HCT116 (cell line): ENCODE results near the gene PRKCH. TPM values are rescaled to one million over a fixed set of nuclear protein-coding genes. Genes with fewer than 3 reads are reported as not detected.

ENCODE experiments used
- ATAC-seq: fragments of 200-7000 bp; cut with Tn5 transposase; 2 replicates; pipeline ENCODE4 v1.9.1; 2020; ENCODE audit warnings: mild to moderate bottlenecking, moderate library complexity
- BruUV-seq: library from RNA; stranded (reverse); fragments of 400-500 nt; replicated peaks from 2 replicates; lab custom pipeline; 2021; lab: Mats Ljungman, UMichigan
- CTCF ChIA-PET: fragments of 300-600 bp; sonication (Branson Sonifier 250); formaldehyde crosslinking; loops from one replicate; lab custom pipeline; 2021; ENCODE audit warnings: antibody characterized with exemption; lab: Charles Lee
- POLR2A ChIA-PET: fragments of 300-600, 350-600 bp; sonication (Branson Sonifier 250); formaldehyde crosslinking; loops from one replicate; lab custom pipeline; 2021; ENCODE audit warnings: antibody characterized with exemption; lab: Charles Lee
- RAD21 ChIA-PET, 2 experiments: fragments of 300-600 bp; sonication (Branson Sonifier 250); formaldehyde crosslinking; loops; one replicate each; lab custom pipeline; 2023; ENCODE audit warnings: low total read pairs in 2 of 2; ENCODE audit not compliant: uncharacterized antibody in 2 of 2, unreplicated experiment in 2 of 2, low non-redundant PET in 1 of 2; lab: Charles Lee
- DNase-seq: peaks from one replicate; pipeline ENCODE4 v3.0.0-alpha.2; 2010; ENCODE audit warnings: low read depth, low spot score
- H2AFZ ChIP-seq: fragments of 200-600 bp; shearing (Covaris generic), sonication (generic); 2 replicates; pipeline ENCODE4 v1.6.1; 2017; ENCODE audit warnings: low read depth, mixed run types, mixed read lengths, antibody characterized with exemption, low read length; ENCODE audit not compliant: poor library complexity, severe bottlenecking
- H3K27ac ChIP-seq: 2 replicates; pipeline ENCODE4 v1.5.1; 2012; ENCODE audit warnings: low read depth, low read length
- H3K27me3 ChIP-seq: fragments of 200-600 bp; sonication (generic); 2 replicates; pipeline ENCODE4 v1.6.1; 2016; ENCODE audit warnings: mixed run types, low read length, mixed read lengths; ENCODE audit not compliant: insufficient read depth
- H3K36me3 ChIP-seq, 2 experiments: fragments of 200-500 bp in 1 of 2; fragments of 200-600 bp in 1 of 2; sonication (Bioruptor generic) in 1 of 2; sonication (generic) in 1 of 2; 2 replicates each; pipeline versions ENCODE4 v1.5.1 to v1.6.1; 2014 to 2016; ENCODE audit warnings: low read length in 2 of 2, inconsistent platforms in 1 of 2, mixed read lengths in 1 of 2, mixed run types in 1 of 2; ENCODE audit not compliant: insufficient read depth in 2 of 2, control insufficient read depth in 1 of 2
- H3K4me1 ChIP-seq, 2 experiments: fragments of 200-600 bp in 1 of 2; sonication (generic) in 1 of 2; 2 replicates each; pipeline versions ENCODE4 v1.5.1 to v1.6.1; 2012 to 2017; ENCODE audit warnings: low read length in 2 of 2, inconsistent platforms in 1 of 2, mild to moderate bottlenecking in 1 of 2, mixed read lengths in 1 of 2, mixed run types in 1 of 2, moderate library complexity in 1 of 2; ENCODE audit not compliant: insufficient read depth in 2 of 2, control insufficient read depth in 1 of 2
- H3K4me2 ChIP-seq: fragments of 200-600 bp; sonication (generic); 2 replicates; pipeline ENCODE4 v1.6.1; 2017; ENCODE audit warnings: mixed run types, low read length, mixed read lengths
- H3K4me3 ChIP-seq, 2 experiments: fragments of 200-600 bp in 1 of 2; sonication (generic) in 1 of 2; replicated peaks in 1 of 2; 2 replicates each; pipeline ENCODE4 v1.5.1; 2011 to 2016; ENCODE audit warnings: low read length in 2 of 2, control low read depth in 1 of 2, low read depth in 1 of 2, mild to moderate bottlenecking in 1 of 2, mixed read lengths in 1 of 2, mixed run types in 1 of 2
- H3K79me2 ChIP-seq: fragments of 200-600 bp; sonication (generic); 2 replicates; pipeline ENCODE4 v1.6.1; 2017; ENCODE audit warnings: mild to moderate bottlenecking, mixed run types, low read length, moderate library complexity, mixed read lengths; ENCODE audit not compliant: insufficient read depth
- H3K9ac ChIP-seq: fragments of 200-600 bp; sonication (generic); 2 replicates; pipeline ENCODE4 v1.6.1; 2016; ENCODE audit warnings: low read length, mixed read lengths
- H3K9me2 ChIP-seq: fragments of 200-600 bp; sonication (generic), shearing (Covaris generic); 2 replicates; pipeline ENCODE4 v1.6.1; 2017; ENCODE audit warnings: mixed run types, mild to moderate bottlenecking, moderate library complexity; ENCODE audit not compliant: insufficient read depth
- H3K9me3 ChIP-seq, 2 experiments: fragments of 200-500 bp in 1 of 2; fragments of 200-600 bp in 1 of 2; sonication (Bioruptor generic) in 1 of 2; sonication (generic) in 1 of 2; 2 replicates each; pipeline ENCODE4 v1.6.1; 2014 to 2017; ENCODE audit warnings: low read length in 2 of 2, mixed read lengths in 2 of 2, inconsistent platforms in 1 of 2, low read depth in 1 of 2, mild to moderate bottlenecking in 1 of 2, mixed run types in 1 of 2, moderate library complexity in 1 of 2; ENCODE audit not compliant: control insufficient read depth in 1 of 2, insufficient read depth in 1 of 2
- H4K20me1 ChIP-seq: fragments of 200-600 bp; sonication (generic), shearing (Covaris generic); 2 replicates; pipeline ENCODE4 v1.6.1; 2017; ENCODE audit warnings: mixed run types, mild to moderate bottlenecking, moderate library complexity; ENCODE audit not compliant: insufficient read depth
- CBX3 ChIP-seq: IDR thresholded peaks from 2 replicates; pipeline ENCODE4 v1.6.1; 2012; ENCODE audit warnings: low read depth
- ELF1 ChIP-seq: IDR thresholded peaks from 2 replicates; pipeline ENCODE4 v1.6.1; 2012; ENCODE audit warnings: low read depth, borderline replicate concordance
- EZH2phosphoT487 ChIP-seq: fragments of 200-600 bp; IDR thresholded peaks from 2 replicates; pipeline ENCODE4 v1.6.1; 2018; ENCODE audit warnings: antibody characterized with exemption, borderline replicate concordance
- FOSL1 ChIP-seq: IDR thresholded peaks from 2 replicates; pipeline ENCODE4 v1.6.1; 2012; ENCODE audit warnings: low read depth
- JUND ChIP-seq: IDR thresholded peaks from 2 replicates; pipeline ENCODE4 v1.6.1; 2012
- POLR2AphosphoS5 ChIP-seq: IDR thresholded peaks from 2 replicates; pipeline ENCODE4 v1.6.1; 2011; ENCODE audit warnings: mild to moderate bottlenecking, low read depth, low read length, moderate library complexity
- RAD21 ChIP-seq: IDR thresholded peaks from 2 replicates; pipeline ENCODE4 v1.6.1; 2012; ENCODE audit warnings: low read depth, mild to moderate bottlenecking
- SIN3A ChIP-seq: IDR thresholded peaks from 2 replicates; pipeline ENCODE4 v1.6.1; 2012; ENCODE audit warnings: low read depth
- SP1 ChIP-seq: IDR thresholded peaks from 2 replicates; pipeline ENCODE4 v1.6.1; 2012; ENCODE audit warnings: low read depth
- SRF ChIP-seq: IDR thresholded peaks from 2 replicates; pipeline ENCODE4 v1.6.1; 2012; ENCODE audit warnings: low read depth
- TCF7L2 ChIP-seq: IDR thresholded peaks from 2 replicates; pipeline ENCODE4 v1.7.0; 2011; ENCODE audit warnings: borderline replicate concordance, inconsistent platforms; ENCODE audit not compliant: insufficient read depth, insufficient read length; ENCODE audit errors: extremely low read depth
- YY1 ChIP-seq: IDR thresholded peaks from 2 replicates; pipeline ENCODE4 v1.6.1; 2011; ENCODE audit warnings: low read length, low read depth, moderate library complexity, mild to moderate bottlenecking; ENCODE audit not compliant: insufficient replicate concordance; ENCODE audit errors: extremely low read depth
- ZFX ChIP-seq: fragments of 450-650 bp; IDR thresholded peaks from 2 replicates; pipeline ENCODE4 v1.6.1; 2017
- ZNF274 ChIP-seq: fragments of 200-500 bp; sonication (Bioruptor generic); IDR thresholded peaks from 2 replicates; pipeline ENCODE4 v1.6.1; 2014; ENCODE audit warnings: mild to moderate bottlenecking, low read depth, low read length, inconsistent platforms
- intact Hi-C: fragments of 100-400 bp; cut with micrococcal nuclease; formaldehyde crosslinking; loops from 2 replicates; pipeline ENCODE4 v1.10.0; 2022
- total RNA-seq: library from RNA; stranded (reverse); gene quantifications from one replicate; pipeline ENCODE4 v1.2.1, GENCODE V29; 2021; ENCODE audit not compliant: unreplicated experiment
- TF ChIP-seq, protein P1 (sequence below): IDR thresholded peaks from 2 replicates; pipeline ENCODE4 v1.6.1; 2012; ENCODE audit warnings: low read depth
- TF ChIP-seq, protein P2 (sequence below): IDR thresholded peaks from 2 replicates; pipeline ENCODE4 v1.6.1; 2011; ENCODE audit warnings: mild to moderate bottlenecking, low read length, moderate library complexity; ENCODE audit not compliant: insufficient replicate concordance; ENCODE audit errors: extremely low read depth

Gene PRKCH
- total RNA-seq, 1 experiment from 2014 or later = 16.6 TPM

DNA sequence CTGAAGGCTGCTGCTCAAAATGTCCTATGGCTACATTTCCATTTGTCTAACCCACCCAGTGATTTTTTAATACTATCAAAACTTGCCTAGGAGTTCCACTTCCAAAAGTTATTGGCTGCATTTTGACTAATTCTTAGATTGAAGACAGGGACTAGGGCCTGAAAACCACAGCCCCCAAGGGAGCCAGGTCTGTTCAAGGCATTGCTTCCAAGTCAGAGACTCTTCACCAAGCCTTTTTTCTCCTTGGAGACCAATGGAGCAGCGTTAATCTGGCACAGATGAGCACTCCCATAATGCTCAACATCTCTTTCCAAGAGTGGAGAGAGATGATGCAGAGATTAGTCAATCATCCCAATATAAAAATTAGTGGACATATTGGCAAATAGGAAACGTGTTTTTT lies 261.4 kb downstream of the PRKCH start:
- Histone ChIP-seq H3K4me3 (no peak overlapping the region), H2AFZ (no peak overlapping the region), H3K27me3 (no peaks in the 10 kb centered on the region), H3K9ac (no peak overlapping the region), H3K4me1 (peaks cover 0 to 12% of the 10 kb centered on the region in 2 experiments; a peak in 2 of 4 replicates), H3K36me3 (no peaks in the 10 kb centered on the region), H4K20me1 (no peaks in the 10 kb centered on the region), H3K79me2 (no peaks in the 10 kb centered on the region), H3K9me3 (no peaks in the 10 kb centered on the region), H3K4me2 (no peak overlapping the region), H3K27ac (no peak overlapping the region), H3K9me2 (no peaks in the 10 kb centered on the region)
- ChIA-PET CTCF (no interaction called here), RAD21 (no interaction called here), POLR2A (no interaction called here)
- intact Hi-C loops = no loop called here
- DNase-seq = no peak
- BruUV-seq = no TSS peak
- no peak for ATAC-seq
- no peak for TF ChIP-seq TCF7L2
- no peak for TF ChIP-seq JUND
- TF ChIP-seq POLR2AphosphoS5 = no peak
- no peak for TF ChIP-seq SIN3A
- TF ChIP-seq, protein P1, sequence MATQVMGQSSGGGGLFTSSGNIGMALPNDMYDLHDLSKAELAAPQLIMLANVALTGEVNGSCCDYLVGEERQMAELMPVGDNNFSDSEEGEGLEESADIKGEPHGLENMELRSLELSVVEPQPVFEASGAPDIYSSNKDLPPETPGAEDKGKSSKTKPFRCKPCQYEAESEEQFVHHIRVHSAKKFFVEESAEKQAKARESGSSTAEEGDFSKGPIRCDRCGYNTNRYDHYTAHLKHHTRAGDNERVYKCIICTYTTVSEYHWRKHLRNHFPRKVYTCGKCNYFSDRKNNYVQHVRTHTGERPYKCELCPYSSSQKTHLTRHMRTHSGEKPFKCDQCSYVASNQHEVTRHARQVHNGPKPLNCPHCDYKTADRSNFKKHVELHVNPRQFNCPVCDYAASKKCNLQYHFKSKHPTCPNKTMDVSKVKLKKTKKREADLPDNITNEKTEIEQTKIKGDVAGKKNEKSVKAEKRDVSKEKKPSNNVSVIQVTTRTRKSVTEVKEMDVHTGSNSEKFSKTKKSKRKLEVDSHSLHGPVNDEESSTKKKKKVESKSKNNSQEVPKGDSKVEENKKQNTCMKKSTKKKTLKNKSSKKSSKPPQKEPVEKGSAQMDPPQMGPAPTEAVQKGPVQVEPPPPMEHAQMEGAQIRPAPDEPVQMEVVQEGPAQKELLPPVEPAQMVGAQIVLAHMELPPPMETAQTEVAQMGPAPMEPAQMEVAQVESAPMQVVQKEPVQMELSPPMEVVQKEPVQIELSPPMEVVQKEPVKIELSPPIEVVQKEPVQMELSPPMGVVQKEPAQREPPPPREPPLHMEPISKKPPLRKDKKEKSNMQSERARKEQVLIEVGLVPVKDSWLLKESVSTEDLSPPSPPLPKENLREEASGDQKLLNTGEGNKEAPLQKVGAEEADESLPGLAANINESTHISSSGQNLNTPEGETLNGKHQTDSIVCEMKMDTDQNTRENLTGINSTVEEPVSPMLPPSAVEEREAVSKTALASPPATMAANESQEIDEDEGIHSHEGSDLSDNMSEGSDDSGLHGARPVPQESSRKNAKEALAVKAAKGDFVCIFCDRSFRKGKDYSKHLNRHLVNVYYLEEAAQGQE = no peak
- TF ChIP-seq SRF = no peak
- no peak for TF ChIP-seq ELF1
- no peak for TF ChIP-seq SP1
- TF ChIP-seq ZFX = no peak
- no peak for TF ChIP-seq EZH2phosphoT487
- TF ChIP-seq YY1 = no peak
- TF ChIP-seq RAD21 = no peak
- no peak for TF ChIP-seq FOSL1
- TF ChIP-seq ZNF274 = no peak
- TF ChIP-seq, protein P2, sequence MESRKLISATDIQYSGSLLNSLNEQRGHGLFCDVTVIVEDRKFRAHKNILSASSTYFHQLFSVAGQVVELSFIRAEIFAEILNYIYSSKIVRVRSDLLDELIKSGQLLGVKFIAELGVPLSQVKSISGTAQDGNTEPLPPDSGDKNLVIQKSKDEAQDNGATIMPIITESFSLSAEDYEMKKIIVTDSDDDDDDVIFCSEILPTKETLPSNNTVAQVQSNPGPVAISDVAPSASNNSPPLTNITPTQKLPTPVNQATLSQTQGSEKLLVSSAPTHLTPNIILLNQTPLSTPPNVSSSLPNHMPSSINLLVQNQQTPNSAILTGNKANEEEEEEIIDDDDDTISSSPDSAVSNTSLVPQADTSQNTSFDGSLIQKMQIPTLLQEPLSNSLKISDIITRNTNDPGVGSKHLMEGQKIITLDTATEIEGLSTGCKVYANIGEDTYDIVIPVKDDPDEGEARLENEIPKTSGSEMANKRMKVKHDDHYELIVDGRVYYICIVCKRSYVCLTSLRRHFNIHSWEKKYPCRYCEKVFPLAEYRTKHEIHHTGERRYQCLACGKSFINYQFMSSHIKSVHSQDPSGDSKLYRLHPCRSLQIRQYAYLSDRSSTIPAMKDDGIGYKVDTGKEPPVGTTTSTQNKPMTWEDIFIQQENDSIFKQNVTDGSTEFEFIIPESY = no peak
- no peak for TF ChIP-seq CBX3
